NCI-H748 (cell line): Measurements from ENCODE around the gene ILDR1.

Experiments used
- DNase-seq: peaks from one replicate; lab custom pipeline; 2025; ENCODE audit not compliant: unreplicated experiment; lab: John Stamatoyannopoulos, UW

The ILDR1 gene

DNA sequence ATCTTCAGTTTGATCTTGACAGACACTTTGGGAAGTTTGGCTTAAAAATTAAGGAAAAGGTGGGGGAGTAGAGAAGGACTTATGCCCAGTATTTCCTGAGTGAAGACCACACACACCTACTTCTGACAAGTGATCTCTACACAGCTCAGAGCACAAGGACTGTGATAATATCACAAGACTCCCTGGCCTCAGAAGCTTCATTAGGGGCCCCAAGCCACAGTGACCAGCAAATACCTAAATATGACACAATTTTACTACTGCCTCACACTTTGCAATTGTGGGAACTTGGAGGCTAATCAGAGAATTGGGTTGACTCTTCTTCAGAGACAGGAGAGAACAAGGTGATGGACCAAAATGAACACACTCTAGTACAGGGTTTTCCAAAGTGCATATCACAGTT, 2.6 kb downstream of the ILDR1 start:
- DNase-seq: no peak

DNA sequence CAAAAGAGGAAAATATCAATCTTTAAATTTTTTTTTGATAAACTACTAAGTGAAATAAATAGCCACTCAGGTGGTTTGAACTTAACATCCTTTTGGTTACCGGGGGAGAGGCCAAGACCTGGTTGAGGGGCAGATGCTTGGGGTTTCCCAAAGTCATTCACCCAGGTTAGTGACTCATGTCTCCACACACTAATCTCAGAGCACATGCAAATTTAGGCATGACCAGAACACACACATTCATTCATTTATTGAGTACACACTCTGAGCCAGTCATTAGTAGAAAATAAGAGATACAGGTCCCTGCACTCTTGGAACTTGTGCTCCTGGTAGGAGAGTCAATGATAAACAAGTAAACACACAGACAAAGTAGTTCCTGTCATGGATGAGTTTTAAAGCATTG, 7.3 kb downstream of the ILDR1 start:
- no peak for DNase-seq

DNA sequence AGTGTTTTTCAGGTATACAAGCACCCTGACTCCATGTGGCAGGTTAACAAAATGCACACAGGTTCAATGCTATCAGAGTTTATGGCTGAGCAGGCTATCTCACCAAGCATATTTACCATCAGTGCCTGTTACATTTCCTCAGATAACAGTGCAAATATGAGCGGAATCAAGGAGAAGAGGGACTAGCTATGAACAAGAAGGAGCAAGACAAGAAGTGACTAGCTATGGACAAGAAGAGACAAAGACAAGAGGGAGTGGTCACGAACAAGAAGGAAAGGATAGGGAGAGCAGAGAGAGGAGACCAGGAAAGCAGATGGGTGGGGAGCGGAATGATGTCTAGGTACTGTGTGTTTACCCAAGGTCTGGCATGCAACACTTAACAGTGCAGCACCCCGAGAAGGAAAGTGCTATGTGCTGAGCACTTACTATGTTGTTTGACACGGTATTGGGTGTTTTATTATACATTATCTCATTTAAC, 8.6 kb downstream of the ILDR1 start:
- no peak for DNase-seq

DNA sequence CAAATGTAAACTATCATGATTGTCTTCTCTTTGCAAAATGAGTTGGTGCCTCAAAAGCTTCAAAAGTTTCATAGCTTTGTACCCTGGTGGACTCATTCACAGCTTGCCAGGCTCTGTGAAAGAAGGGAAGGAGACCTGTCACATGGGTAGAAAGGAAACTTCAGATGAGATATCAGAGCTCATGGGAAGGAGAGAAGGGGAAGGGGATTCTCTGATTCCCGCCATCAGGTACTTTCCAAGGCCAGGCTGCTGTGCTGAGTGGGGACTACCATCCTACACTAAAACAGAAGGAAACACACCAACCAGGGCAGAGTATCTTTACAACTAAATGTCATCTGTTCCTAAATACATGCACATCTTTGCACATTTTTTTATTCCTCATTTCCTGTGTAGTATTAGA, 9.2 kb downstream of the ILDR1 start:
- DNase-seq: no peak

DNA sequence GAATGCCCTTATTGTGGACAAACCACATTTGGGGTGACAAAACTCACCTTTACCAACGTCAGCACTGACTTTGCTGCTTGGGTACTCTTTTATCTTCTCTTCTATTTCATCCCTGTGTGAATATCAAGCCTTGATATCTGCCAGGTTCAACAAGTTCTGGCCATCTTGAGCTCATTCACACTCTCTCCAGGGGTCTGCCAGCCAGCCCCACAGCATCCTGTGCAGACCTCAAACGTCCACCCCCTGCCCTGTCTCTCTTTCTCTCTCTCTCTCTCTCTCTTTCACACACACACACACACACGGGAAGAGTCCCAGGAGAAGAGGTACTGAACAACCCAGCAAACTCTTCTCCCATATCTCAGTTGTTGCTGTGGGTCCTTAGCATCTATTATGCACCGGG, 10.7 kb downstream of the ILDR1 start:
- no peak for DNase-seq

DNA sequence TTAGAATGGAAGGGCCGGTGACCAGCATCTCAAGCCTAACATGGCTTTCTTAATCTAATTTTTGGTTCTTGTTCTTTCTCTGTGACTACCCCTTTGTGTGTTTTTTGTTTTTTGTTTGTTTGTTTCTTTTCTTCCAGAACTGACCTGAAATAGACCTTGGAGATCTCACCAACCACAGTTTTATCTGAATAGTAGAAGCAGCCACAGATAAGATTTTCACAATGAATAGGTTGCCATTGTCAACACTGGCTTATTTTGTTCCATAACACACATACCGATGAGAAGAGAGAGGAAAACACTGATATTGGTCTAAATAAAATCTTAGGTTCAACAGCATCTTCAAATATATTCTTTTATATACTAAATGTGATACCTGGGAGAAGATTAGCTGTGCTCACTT, 11.5 kb downstream of the ILDR1 start:
- no peak for DNase-seq

DNA sequence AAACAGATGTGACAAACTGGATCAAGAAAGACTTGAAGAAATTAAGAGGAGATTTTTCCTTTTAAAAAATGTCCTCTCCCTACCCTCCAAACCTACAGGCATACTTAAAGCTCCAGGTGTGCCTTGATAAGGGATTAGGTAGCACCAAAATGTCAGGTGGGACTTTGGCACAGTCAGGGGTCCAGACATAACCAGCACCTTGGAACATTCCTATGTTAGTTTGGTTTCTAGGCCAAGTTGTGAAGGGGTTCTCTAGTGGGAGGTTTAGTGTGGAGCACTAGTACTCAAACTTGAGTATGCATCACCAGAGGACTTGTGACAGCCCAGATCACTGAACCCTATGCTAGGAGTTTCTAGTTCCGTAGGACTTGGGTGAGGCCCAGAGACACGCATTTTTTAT, 13.9 kb downstream of the ILDR1 start:
- DNase-seq: no peak

DNA sequence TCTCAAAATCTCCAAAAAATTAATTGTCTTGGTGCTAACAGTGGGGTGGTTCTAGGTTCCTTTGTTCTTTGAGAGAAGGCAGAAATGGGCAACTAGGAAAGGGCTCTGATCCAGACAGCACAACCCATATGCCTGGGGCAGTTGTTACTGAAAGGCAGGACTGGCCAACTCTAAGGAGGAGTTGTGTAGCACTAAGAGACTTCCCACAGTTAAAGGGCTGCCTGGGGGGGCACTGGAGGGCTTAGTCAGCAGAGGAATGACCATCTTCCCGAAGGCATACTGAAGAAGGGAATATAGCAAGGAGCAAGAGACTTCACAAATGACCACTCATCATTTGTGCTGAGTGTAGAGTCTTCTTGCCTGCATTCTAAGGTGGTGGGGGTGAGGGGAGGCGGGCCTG, 15.8 kb downstream of the ILDR1 start:
- DNase-seq: no peak

DNA sequence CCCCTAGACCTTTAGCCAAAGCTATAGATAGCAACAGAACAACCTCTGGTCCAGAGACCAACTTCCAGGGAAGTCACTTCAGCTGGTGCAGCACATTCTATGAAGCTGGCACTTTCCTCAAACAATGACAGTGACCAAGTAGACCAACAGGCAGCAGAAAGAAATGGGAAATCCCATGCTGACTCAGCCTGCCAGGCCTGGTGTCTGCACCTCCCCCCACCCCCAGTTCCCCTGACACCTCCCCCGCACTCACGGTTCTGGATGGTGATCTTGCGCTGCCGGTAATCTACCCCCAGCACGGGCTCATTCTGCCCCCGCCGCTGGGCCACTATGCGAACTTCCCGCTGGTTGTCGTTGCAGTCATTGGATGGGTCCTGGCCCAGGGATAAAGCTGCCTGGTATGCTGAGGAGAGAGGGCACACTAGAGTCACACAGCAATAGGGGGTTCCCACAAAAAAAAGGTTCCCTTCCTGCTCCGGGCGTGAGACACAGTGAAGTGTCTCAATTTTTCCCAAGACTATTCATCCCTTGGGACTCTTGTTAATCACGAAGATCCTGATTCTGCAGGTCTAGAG, 17.0 kb downstream of the ILDR1 start:
- no peak for DNase-seq

DNA sequence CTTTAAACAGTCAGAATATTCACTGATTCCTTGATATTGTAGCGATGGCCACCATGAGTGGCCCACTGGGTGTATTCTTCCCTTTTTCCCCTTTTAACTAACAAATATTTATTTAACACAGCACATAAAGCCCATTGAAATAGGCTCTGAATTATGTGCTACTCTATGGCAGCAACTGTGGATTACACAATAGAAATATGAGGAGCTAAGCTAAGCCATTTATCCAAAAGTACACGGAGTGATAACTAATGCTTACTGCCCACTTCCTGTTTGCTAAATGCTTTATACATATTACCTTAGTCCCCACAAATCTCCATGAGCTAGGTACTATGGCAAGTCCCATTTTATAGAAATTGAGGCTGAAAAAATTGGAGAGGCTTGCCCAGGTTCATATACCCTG, 17.9 kb downstream of the ILDR1 start:
- DNase-seq: peak; percentile 85

DNA sequence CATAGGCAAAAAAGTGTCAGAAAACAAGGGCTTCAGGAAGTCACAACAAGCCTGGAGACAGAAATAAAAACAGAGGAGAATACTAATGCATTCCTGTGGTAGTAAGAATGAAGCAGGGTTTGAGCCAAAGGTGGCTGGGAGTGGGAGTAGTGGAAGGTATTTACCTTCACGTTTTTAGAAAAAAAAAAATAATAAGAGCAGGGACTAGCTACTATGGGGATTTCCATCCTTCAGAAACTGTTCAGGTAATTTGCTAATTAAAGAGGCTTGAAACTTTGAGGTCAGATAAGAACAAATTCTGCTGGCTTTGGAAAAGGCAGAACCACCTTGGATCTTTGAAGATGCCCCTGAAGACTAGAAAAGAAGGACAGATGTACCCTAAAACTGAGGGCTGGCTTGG, 18.4 kb downstream of the ILDR1 start:
- no peak for DNase-seq

DNA sequence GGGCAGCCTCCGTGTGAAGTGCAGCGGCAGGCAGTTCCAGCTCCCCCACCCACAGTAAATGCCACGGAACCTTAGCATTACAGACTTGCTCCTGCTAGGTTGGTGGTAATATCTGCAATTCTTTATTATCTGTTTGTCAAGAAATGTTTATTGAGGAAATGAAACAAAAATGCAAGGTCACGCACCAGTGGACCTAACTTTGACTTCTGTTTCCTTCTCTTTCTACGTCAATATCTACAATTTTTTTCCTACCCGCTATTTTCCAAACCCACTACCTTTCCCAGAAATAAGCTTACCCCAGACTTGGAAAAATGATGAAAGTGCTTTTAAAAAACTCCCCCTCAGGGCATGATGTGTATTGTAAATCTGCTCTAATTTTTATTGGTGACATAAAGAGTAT, 18.9 kb downstream of the ILDR1 start:
- DNase-seq: no peak

DNA sequence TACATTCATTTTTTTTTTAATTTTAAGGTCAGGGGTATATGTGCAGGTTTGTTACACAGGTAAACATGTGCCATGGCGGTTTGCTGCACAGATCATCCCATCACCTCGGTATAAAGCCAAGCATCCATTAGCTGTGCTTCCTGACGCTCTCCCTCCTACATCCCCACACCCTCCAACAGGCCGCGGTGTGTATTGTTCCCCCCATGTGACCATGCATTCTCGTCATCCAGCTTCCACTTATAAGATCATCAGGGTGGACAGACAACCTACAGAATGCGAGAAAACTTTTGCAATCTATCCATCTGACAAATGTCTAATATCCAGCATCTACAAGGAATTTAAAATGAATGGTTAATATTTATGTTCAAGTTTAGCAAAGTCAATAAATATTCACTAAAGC, 19.4 kb downstream of the ILDR1 start:
- no peak for DNase-seq

DNA sequence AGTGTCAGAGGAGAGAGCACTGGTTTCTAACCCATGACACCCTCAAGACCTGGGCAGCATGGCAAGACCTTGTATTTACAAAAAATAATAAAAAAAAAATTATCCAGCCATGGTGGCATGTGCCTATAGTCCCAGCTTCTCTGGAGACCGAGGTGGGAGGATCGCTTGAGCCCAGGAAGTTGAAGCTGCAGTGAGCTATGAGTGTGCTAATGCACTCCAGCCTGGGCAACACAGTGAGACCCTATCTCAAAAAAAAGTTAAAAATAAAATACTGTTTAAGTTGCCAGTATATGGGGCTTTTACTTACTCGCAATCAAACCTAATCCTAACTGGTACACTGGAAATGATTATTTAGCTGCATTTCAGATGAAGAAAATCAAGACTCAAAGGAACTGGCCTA, 20.2 kb downstream of the ILDR1 start:
- DNase-seq: no peak

DNA sequence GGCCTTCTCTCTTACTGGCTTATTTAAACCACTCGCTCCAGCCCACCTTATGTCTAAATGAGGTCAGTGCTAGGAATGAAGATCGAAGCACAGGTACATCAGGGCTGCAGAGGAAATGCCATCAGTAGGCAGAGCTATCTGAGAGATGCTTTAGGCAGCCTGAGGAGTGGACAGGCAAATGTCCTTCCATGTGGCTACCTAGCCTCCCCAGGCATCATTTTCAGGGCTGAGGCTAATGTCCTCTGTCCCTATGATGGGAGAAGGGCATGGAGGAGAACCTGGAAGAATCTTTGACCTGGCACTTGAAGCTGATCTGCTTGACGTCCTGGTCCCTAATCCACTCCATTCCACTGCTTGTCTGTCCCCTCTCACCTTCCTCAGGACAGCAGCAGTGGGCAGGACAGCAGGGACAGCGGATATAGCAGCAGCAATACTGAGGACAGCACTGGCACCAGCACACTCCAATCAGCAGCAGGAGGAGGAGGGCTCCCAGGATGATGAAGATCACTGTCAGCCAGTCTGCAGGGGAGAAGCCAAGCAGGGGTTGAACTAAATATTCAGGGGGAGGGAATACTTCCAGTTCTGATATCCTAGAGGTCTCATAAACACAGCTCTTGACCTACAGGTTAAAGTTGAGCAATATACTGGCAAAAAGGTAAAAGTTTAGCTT, 21.0 kb downstream of the ILDR1 start:
- DNase-seq: no peak

DNA sequence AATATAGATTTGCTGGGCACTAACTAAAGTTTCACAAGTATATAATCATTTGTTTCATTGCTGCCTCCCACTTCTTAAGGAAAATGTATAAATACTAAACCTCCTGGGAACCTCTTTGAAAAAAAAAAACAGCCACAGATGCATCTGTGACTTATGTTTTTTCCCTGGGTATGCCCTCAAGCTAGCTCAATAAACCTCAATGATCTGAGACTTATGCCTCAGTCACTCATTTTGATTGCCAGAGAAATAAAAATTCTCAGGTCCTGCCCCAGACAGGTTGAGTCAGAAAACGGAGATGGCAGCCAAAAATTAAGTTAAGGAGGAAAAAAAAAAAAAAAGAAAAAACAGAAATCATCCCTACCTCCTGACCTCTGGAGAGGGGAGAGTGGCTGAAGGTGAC, 22.1 kb downstream of the ILDR1 start:
- DNase-seq: no peak

DNA sequence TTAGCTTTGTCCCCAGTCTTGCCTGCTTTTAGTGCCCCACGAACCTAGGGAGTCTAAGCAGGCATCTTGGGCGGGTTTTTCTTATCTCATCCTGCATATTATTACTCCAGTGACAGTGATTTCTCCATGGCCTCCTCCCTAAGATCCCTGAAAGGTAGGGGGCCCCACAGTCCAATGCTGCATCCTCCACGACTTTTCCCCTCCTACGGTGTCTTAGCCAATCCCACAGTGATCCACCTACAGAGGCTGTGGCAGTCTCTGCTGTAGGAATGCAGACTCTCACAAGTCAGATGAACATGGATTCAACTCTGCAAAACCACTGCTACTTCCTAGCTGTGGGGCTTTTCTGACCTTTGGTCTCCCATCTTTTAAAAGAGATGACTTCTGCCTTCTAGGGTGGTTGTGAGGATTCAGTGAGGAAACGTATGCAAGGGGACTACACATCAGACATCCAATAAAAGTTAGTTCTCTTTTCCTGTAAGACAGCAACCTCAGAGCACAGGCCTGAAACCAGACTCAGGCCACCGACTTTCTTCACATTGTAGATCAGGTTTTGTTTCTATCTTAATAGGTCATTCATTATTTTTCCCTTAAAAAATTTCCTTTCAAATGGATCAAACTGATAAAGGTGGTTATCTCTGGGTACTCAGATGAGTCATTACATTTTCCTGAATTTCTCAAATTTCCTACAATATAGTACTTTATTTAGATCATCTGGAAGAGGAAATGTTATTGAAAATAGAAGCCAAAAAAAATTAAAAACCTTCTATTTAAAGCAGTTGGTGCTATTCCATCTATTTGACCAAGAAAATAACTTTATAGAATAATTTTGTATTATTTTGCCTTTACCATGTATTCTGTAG, 23.2 kb downstream of the ILDR1 start:
- no peak for DNase-seq

DNA sequence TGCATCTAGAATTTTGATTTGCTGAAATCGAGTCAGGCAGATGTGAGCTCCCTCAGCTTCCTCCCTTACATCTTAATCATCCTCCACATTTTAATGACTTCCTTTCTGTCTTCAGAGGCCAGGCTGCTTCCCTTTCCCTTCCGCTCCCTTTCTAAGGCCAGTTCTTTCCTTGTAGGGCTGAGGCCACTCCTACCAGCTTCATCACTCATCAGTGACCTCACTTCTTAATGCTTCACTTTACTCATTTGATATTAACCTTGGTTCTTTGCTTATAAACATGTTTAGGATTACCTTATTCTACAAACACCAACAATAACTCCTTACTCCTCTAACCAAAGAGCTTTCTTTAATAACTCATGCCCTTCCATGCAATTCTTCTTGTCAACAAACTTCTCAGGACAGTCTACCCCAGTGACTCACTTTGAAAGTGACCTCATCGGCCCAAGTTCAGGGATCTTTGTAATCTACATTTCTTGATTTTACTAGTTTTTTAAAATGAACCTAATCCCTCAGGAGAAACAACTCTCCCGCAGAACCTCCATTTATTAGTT, 23.9 kb downstream of the ILDR1 start:
- no peak for DNase-seq

DNA sequence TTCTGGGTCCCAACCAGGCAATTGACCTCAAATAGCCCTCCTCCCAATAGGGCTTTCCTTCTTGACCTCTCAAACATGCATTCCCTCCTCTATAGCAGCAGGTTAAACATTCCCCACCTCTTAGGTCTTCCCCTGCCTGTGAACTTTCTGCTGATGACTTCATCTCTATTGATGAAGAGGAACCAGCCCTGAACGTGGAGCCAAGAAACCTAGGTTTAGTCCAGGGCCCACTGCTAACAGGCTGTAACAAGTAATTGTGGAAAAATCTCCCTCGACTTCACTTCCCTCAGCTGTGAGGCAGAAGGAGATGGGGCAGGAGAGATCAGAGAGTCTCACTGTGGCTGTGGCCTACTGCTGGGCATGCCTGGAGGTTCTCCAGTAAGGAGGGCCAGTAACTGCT, 24.7 kb downstream of the ILDR1 start:
- no peak for DNase-seq

DNA sequence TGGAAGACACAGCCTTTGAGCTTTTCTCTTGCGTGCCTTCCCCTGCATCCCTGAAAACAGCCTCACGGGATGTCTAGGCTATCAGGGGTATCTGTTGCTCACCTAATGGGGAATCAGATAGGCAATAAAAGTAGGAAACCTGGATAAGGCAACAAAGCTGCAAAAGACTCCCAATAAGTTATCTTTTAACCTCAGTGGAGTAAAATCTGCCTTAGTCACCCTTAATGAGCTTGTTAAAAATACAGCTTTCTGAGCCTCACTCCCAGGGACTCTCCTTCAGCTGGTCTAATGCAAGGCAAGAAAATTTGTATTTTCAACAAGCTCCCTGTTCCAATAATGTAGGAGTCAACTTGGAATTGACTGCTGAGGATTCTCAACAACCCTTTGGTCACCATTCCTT, 25.6 kb downstream of the ILDR1 start:
- no peak for DNase-seq

DNA sequence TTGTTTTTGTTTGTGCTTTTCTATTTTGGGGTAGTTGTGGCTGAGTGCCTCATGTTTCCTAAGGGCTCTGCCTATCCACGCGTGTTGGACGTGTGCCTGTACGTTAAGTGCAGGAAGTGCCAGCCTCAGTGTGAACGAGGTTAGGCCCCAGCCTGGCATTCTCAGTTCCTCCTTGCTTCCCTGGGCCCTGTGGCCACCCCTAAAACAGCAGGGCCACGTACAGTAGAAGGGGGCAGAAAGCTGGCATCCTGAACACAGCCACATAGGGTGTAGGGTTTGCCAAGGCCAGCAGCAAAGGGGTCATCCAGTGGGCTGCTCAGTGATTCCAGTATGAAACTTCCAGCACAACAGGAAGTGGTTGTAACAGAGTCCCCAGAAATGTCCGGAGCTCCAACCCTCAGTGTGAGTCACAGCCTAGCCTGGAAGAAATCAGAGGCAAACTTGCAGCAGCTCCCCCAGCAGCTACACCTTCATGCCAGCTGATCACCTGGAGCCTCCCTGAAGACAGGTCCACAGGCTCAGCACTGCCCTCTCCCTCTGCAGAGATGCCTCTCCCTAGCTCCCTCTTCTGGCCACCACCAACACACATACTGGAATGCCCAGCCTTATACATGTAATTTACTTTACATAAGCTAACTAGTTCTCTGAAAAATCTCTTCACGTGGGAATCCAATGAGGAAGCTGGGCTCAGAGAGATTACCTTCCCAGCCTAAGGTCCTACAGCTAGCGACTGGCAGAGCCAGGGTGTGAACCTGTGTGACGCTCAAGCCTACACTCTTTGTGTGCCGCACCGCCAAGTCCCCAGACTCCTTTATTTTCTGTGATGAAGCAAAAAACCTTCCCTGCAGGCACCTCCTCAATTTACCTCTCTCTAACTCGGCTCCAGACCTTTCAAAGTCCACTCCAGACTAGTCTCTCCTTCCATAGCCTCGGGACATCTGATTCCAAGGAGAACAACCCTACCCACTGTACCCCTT, 26.6 kb downstream of the ILDR1 start:
- DNase-seq: peak; percentile 50
